Jurkat, Clone E6-1 (cell line): ENCODE results near the gene SNAI3.

Source experiments
- DNase-seq: peaks from one replicate; pipeline ENCODE4 v3.0.0-alpha.2; 2011; ENCODE audit warnings: low read depth, low spot score
- H3K4me3 ChIP-seq: 2 replicates; pipeline ENCODE4 v1.5.1; 2011; ENCODE audit warnings: mild to moderate bottlenecking, low read length, control low read depth, moderate library complexity

The SNAI3 gene

GRCh38 chr16:88642881-88643643 lies 43.2 kb downstream of the SNAI3 start:
- DNase-seq: no peak
- H3K4me3 ChIP-seq: no peak overlapping the region

GRCh38 chr16:88640498-88641247 lies 45.6 kb downstream of the SNAI3 start:
- H3K4me3 ChIP-seq: no peak overlapping the region
- DNase-seq: no peak

DNA sequence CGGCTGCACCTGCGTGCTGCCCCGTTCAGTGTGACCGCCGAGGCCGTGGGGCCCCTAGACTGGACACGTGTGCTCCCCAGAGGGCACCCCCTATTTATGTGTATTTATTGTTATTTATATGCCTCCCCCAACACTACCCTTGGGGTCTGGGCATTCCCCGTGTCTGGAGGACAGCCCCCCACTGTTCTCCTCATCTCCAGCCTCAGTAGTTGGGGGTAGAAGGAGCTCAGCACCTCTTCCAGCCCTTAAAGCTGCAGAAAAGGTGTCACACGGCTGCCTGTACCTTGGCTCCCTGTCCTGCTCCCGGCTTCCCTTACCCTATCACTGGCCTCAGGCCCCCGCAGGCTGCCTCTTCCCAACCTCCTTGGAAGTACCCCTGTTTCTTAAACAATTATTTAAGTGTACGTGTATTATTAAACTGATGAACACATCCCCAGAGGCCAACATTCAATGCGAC lies 46.2 kb downstream of the SNAI3 start:
- H3K4me3 ChIP-seq: no peak overlapping the region
- no peak for DNase-seq

- DNase-seq: no peak
- no peak overlapping the region for H3K4me3 ChIP-seq
These were observed 46.9 kb downstream of the SNAI3 start for GRCh38 chr16:88639231-88640038.

GRCh38 chr16:88638323-88639230 lies 47.7 kb downstream of the SNAI3 start, which contains the start of gene IL17C:
TSS of gene IL17C (plus strand) at chr16:88638572. CDS start at chr16:88638642, 70 bp downstream.
- DNase-seq: no peak
- H3K4me3 ChIP-seq: no peak within 1 kb of the TSS

GRCh38 chr16:88636488-88637265 lies 49.6 kb downstream of the SNAI3 start:
- no peak for DNase-seq
- H3K4me3 ChIP-seq: no peak overlapping the region

DNA sequence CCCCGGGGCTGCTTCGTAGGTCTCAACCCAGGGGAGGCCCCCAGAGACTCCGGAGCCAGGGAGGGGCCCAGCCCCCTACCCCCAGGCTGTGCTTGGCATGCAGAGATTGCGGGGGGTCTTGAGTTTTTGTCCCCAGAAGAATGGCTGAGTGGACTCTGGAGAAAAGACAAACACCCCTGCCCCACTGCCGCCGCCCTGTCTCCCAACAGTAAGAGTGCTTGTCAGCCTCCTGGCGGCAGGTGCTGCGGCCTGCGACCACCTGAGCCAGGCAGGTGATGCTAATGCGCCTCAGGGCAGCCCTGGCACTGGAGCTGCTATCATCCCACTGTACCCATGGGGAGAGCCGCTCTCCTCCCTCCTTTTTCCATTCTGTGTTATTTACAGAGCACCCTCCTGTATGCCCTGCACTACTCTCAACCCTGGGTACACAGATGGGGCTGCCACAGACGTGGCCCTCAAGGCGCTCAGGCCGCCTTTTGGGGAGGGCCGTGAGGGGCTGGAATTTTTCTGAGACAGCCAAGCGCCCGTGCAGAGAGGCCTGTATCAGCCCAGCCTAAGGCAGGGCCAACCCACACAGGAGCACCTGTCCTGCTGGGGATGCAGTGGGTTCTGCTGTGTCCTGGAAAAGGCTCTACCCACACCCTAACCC lies 50.5 kb downstream of the SNAI3 start:
- H3K4me3 ChIP-seq: no peak overlapping the region
- no peak for DNase-seq

DNA sequence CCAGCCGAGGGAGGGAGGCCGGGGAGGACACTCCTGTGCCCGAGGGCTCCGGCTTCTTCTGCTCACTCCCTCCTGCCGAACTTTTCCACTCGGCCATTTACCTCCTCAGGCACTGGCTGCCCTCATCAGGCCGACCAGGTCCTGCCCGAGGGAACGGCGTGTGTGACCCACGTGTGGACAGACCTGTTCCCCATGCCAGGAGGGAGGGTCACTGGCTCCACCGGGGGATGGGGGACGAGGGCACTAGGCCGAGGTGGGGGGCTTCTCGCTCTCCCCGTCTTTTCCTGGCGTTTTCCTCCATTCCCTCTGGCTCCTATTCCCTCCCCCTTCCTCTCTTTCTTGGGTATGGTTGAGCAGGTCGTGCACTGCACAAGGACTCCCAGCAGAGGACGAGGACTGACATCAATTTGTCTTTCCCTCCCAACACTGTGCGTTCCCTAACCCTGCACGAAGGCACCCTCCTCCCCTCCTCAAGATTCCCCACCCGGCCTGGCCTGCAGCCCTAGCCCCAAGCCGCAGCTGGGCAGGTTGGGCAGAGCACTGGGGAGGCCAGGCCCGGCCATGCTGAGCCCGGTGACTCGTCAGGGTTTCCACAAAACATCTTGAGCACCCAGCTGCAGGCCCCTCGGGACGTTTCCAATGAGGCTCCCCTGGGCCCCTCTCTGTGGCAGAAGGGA lies 51.2 kb downstream of the SNAI3 start:
- DNase-seq: no peak
- H3K4me3 ChIP-seq: no peak overlapping the region

DNA sequence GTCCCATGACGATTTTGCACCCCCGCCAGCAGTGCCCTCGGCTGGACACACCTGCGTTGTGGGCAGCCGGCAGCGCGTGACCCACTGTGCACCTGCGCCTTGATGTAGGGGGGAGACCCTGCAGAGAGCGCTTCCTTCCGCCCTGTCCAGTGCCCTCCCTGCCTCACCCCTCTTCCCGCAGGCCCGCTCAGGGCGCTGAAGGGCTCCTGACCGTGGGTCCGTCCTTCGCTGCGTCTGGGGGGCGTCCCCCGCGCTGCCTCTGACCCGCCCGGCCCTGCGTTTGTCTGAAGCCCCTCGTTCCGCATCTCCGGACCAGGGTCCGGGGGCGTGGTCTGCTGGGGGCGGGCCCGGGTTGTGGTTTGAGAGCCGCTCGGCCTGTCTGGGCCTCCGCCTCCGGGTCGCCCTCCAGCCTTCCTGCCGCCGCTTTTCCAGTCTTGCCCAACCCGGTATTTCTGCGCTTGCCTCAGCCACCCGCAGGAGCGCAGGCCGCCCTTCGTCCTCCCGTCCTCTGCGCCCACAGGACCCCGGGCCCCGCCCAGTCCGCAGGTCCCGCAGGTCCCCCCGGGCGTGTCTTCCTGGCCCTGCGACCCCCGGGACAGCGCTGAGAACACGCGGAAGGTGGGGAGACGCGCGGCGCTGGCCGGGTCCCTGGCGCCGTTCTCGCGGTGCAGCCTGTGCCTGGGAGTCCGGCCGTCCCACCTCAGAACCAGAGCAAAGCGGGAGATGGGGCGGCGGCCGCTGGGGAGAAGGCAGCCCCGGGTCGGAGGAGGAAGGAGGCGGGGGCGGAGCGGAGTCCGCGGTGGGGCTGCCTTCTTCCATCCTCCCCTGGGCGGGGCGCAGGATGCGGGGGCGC lies 51.9 kb downstream of the SNAI3 start:
- no peak for DNase-seq
- no peak overlapping the region for H3K4me3 ChIP-seq

GRCh38 chr16:88633684-88634140 lies 52.6 kb downstream of the SNAI3 start:
- no peak overlapping the region for H3K4me3 ChIP-seq
- DNase-seq: no peak

DNA sequence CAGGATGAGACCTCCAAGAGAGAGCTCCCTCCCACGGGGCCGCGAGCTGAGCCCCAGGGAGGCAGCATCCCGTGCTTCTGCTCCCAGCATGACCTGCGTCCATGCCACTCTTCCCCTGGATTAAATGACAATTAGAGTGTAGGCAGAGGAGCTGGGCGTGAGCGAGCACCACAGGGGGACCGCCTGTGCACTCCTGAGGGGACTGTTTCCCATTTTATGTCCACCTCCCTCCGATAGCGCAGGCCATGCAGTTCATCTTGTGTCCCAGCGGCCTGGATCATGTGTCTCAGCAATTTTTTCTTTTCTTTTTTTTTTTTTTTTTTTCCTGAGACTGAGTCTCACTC lies 53.7 kb downstream of the SNAI3 start:
- no peak overlapping the region for H3K4me3 ChIP-seq
- DNase-seq: no peak

- DNase-seq: no peak
- H3K4me3 ChIP-seq: no peak overlapping the region
These were observed 54.3 kb downstream of the SNAI3 start for GRCh38 chr16:88631920-88632586.

DNA sequence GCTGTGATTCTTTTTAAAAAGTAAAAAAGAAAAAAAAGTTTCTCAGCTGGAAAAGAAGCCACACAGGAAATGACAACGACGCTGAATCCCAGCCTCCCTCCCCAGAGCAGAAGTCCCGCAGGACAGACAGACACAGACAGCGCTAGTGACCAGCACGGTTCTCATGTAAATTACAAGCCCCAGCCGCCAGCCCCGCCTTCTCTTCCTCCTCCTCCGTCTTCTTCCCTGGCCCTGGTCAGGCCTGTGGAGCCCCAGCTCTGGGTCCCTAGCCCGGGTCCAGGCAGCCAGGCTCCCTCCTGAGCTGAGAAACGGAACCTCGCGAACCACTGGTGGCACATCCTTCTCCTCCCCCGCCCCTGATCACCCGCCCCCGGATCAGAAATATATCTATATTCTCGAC lies 54.9 kb downstream of the SNAI3 start:
- H3K4me3 ChIP-seq: no peak overlapping the region
- no peak for DNase-seq

DNA sequence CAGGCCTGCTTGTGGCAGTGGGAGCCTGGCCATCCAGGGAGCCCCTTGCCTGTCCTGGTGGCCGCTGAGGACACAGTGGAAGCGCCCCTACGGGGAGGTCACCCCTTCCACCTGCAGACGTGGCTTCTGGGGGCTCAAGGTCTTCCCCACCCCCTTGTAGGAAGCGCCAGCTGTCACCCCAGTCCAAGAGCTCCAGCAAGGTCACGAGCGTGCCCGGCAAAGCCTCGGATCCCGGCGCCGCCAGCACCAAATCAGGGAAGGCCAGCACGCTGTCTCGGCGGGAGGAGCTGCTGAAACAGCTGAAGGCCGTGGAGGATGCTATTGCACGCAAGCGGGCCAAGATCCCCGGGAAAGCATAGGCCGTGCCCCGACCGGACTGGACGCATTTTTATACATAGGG lies 55.4 kb downstream of the SNAI3 start:
- no peak for DNase-seq

GRCh38 chr16:88630433-88630832 lies 55.9 kb downstream of the SNAI3 start:
- DNase-seq: no peak
- no peak overlapping the region for H3K4me3 ChIP-seq

More for the DNA sequence above, 55.4 kb downstream of the SNAI3 start:
- no peak overlapping the region for H3K4me3 ChIP-seq

DNA sequence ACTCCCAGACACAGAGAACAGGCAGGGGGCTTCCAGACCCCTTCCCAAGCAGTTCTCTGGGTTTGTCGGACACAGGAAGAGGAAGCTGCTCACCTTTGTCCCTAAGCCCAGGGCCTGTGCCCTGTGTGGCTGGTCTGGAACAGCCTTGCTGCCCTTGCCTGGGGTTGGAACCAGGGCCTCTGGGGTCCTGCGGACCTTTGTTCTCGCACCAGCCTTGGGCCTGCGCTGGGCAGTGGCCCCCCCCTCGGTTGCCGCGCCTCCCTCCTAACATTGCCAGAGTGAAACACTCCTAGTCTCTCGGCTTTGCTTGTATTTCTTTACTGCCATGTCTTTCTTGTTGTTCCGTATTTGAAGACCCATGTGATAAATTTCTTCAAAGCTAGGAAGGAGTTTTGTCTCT lies 56.5 kb downstream of the SNAI3 start:
- H3K4me3 ChIP-seq: no peak overlapping the region
- DNase-seq: no peak
